HG03064 (cell line): ENCODE results near the gene HK1.
"Not testable (repeated sequence)": the region's sequence is repeated elsewhere in the genome, so short reads cannot be mapped to it uniquely, and the experiment has no call there.

Experiments
- ATAC-seq: cut with Tn5 transposase; IDR thresholded peaks from one replicate; pipeline ENCODE4 v1.9.1; 2021; ENCODE audit warnings: low read depth; ENCODE audit not compliant: unreplicated experiment

Gene HK1

GRCh38 chr10:69325637-69326523 is 47.6 kb downstream of the HK1 start:
- ATAC-seq: not testable (repeated sequence)

- no peak for ATAC-seq
These were observed 48.4 kb downstream of the HK1 start for GRCh38 chr10:69326692-69327091.

GRCh38 chr10:69327463-69328379 is 49.4 kb downstream of the HK1 start:
- peak; percentile 72 for ATAC-seq

- ATAC-seq: no peak
These were observed 50.1 kb downstream of the HK1 start for GRCh38 chr10:69328380-69328735.

- ATAC-seq: not testable (repeated sequence)
These were observed 50.6 kb downstream of the HK1 start for GRCh38 chr10:69328888-69329287.

- no peak for ATAC-seq
These were observed 51.5 kb downstream of the HK1 start for GRCh38 chr10:69329721-69330178.

GRCh38 chr10:69331161-69331560 is 52.9 kb downstream of the HK1 start:
- ATAC-seq: no peak

- no peak for ATAC-seq
These were observed 54.1 kb downstream of the HK1 start for GRCh38 chr10:69332278-69333010.

GRCh38 chr10:69333205-69333604 is 54.9 kb downstream of the HK1 start:
- ATAC-seq: no peak

- not testable (repeated sequence) for ATAC-seq
These were observed 55.6 kb downstream of the HK1 start for GRCh38 chr10:69333865-69334301.

GRCh38 chr10:69334302-69335062 is 56.2 kb downstream of the HK1 start:
- no peak for ATAC-seq

GRCh38 chr10:69335063-69335587 is 56.8 kb downstream of the HK1 start:
- ATAC-seq: no peak

GRCh38 chr10:69335613-69336012 is 57.3 kb downstream of the HK1 start:
- no peak for ATAC-seq

GRCh38 chr10:69336952-69337295 is 58.6 kb downstream of the HK1 start:
- ATAC-seq: no peak

GRCh38 chr10:69337296-69338132 is 59.2 kb downstream of the HK1 start:
- no peak for ATAC-seq

- ATAC-seq: no peak
These were observed 59.8 kb downstream of the HK1 start for GRCh38 chr10:69338133-69338456.

- ATAC-seq: no peak
These were observed 60.5 kb downstream of the HK1 start for GRCh38 chr10:69338547-69339450.

GRCh38 chr10:69340695-69341094 is 62.4 kb downstream of the HK1 start:
- ATAC-seq: no peak
